HUES48 (cell line): ENCODE results near the gene ATP5F1E.

Experiments used
- H3K27ac ChIP-seq: one replicate; pipeline ENCODE4 v1.7.0; 2013; ENCODE audit warnings: low read depth, low read length, inconsistent platforms
- H3K27me3 ChIP-seq: 2 replicates; pipeline ENCODE4 v1.6.1; 2013; ENCODE audit warnings: mild to moderate bottlenecking, low read length; ENCODE audit not compliant: control insufficient read depth, insufficient read depth
- H3K36me3 ChIP-seq: 2 replicates; pipeline ENCODE4 v1.6.1; 2013; ENCODE audit warnings: low read length; ENCODE audit not compliant: control insufficient read depth, insufficient read depth
- H3K4me1 ChIP-seq: 2 replicates; pipeline ENCODE4 v1.6.1; 2013; ENCODE audit warnings: mild to moderate bottlenecking, low read length; ENCODE audit not compliant: control insufficient read depth, insufficient read depth
- H3K4me3 ChIP-seq: 2 replicates; pipeline ENCODE4 v1.5.1; 2013; ENCODE audit warnings: mild to moderate bottlenecking, low read depth, low read length
- H3K9ac ChIP-seq: 2 replicates; pipeline ENCODE4 v1.6.1; 2013; ENCODE audit warnings: mild to moderate bottlenecking, low read depth, low read length, moderate library complexity
- H3K9me3 ChIP-seq: 2 replicates; pipeline ENCODE4 v1.6.1; 2013; ENCODE audit warnings: low read length; ENCODE audit not compliant: control insufficient read depth, insufficient read depth

The ATP5F1E gene

GRCh38 chr20:59032713-59033059 lies 551 bp upstream of the ATP5F1E start:
- H3K4me1 ChIP-seq, result peaks cover 13% of the 10 kb centered on the region
- H3K9me3 ChIP-seq, result no peaks in the 10 kb centered on the region
- H3K36me3 ChIP-seq, result peaks cover 69% of the 10 kb centered on the region
- peak overlapping the region; percentile 88 for H3K4me3 ChIP-seq
- peak overlapping the region; percentile 78 for H3K27ac ChIP-seq
- peaks cover 42% of the 10 kb centered on the region for H3K27me3 ChIP-seq
- peak overlapping the region; percentile 58; the same call in 1 of the 2 replicates for H3K9ac ChIP-seq

GRCh38 chr20:59031564-59032022 lies 542 bp downstream of the ATP5F1E start:
- Histone ChIP-seq H3K27me3 (peaks cover 53% of the 10 kb centered on the region), H3K36me3 (peaks cover 69% of the 10 kb centered on the region), H3K4me1 (peaks cover 13% of the 10 kb centered on the region), H3K27ac (peak overlapping the region; percentile 65), H3K4me3 (peak overlapping the region; percentile 88), H3K9ac (peak overlapping the region; percentile 92), H3K9me3 (no peaks in the 10 kb centered on the region)

GRCh38 chr20:59030911-59031563 lies 1.1 kb downstream of the ATP5F1E start:
- Histone ChIP-seq H3K36me3 (peaks cover 69% of the 10 kb centered on the region), H3K27me3 (peaks cover 58% of the 10 kb centered on the region), H3K27ac (no peak overlapping the region), H3K4me1 (peaks cover 13% of the 10 kb centered on the region), H3K4me3 (peak overlapping the region; percentile 88), H3K9ac (no peak overlapping the region), H3K9me3 (no peaks in the 10 kb centered on the region)

GRCh38 chr20:59028812-59029211 lies 3.3 kb downstream of the ATP5F1E start:
- Histone ChIP-seq H3K9ac (no peak overlapping the region), H3K9me3 (no peaks in the 10 kb centered on the region), H3K4me3 (no peak overlapping the region), H3K27ac (peak overlapping the region; percentile 15), H3K36me3 (peaks cover 69% of the 10 kb centered on the region), H3K27me3 (peaks cover 61% of the 10 kb centered on the region), H3K4me1 (peaks cover 21% of the 10 kb centered on the region)

GRCh38 chr20:59027741-59028320 lies 4.3 kb downstream of the ATP5F1E start:
- Histone ChIP-seq H3K4me3 (no peak overlapping the region), H3K27ac (no peak overlapping the region), H3K4me1 (peaks cover 18% of the 10 kb centered on the region), H3K9ac (no peak overlapping the region), H3K36me3 (peaks cover 75% of the 10 kb centered on the region), H3K9me3 (no peaks in the 10 kb centered on the region), H3K27me3 (peaks cover 61% of the 10 kb centered on the region)

GRCh38 chr20:59026904-59027740 lies 5.0 kb downstream of the ATP5F1E start:
- H3K27me3 ChIP-seq, result peaks cover 61% of the 10 kb centered on the region
- H3K4me3 ChIP-seq, result no peak overlapping the region
- H3K27ac ChIP-seq, result no peak overlapping the region
- H3K36me3 ChIP-seq, result peaks cover 76% of the 10 kb centered on the region
- peaks cover 18% of the 10 kb centered on the region for H3K4me1 ChIP-seq
- H3K9me3 ChIP-seq, result no peaks in the 10 kb centered on the region
- no peak overlapping the region for H3K9ac ChIP-seq

GRCh38 chr20:59025511-59025910 lies 6.6 kb downstream of the ATP5F1E start:
- H3K9me3 ChIP-seq, result no peaks in the 10 kb centered on the region
- H3K27ac ChIP-seq, result no peak overlapping the region
- H3K4me3 ChIP-seq, result no peak overlapping the region
- no peak overlapping the region for H3K9ac ChIP-seq
- peaks cover 76% of the 10 kb centered on the region for H3K36me3 ChIP-seq
- H3K4me1 ChIP-seq, result peaks cover 17% of the 10 kb centered on the region
- peaks cover 46% of the 10 kb centered on the region for H3K27me3 ChIP-seq

- H3K36me3 ChIP-seq, result peaks cover 73% of the 10 kb centered on the region
- peaks cover 42% of the 10 kb centered on the region for H3K27me3 ChIP-seq
- H3K27ac ChIP-seq, result no peak overlapping the region
Measured at GRCh38 chr20:59025086-59025485, 7.0 kb downstream of the ATP5F1E start.

GRCh38 chr20:59024111-59024530 lies 8.0 kb downstream of the ATP5F1E start:
- Histone ChIP-seq H3K27ac (no peak overlapping the region), H3K4me3 (no peak overlapping the region), H3K36me3 (peaks cover 63% of the 10 kb centered on the region), H3K9me3 (no peaks in the 10 kb centered on the region), H3K9ac (no peak overlapping the region), H3K27me3 (peaks cover 32% of the 10 kb centered on the region), H3K4me1 (peaks cover 14% of the 10 kb centered on the region)

More at GRCh38 chr20:59025086-59025485, 7.0 kb downstream of the ATP5F1E start:
- H3K4me3 ChIP-seq, result no peak overlapping the region
- H3K4me1 ChIP-seq, result peaks cover 17% of the 10 kb centered on the region
- H3K9me3 ChIP-seq, result no peaks in the 10 kb centered on the region
- H3K9ac ChIP-seq, result no peak overlapping the region

- Histone ChIP-seq H3K27me3 (peaks cover 28% of the 10 kb centered on the region), H3K9me3 (no peaks in the 10 kb centered on the region), H3K4me1 (peaks cover 10% of the 10 kb centered on the region), H3K9ac (no peak overlapping the region), H3K36me3 (peaks cover 58% of the 10 kb centered on the region), H3K4me3 (no peak overlapping the region), H3K27ac (no peak overlapping the region)
Measured at GRCh38 chr20:59023616-59024015, 8.5 kb downstream of the ATP5F1E start.

- peaks cover 50% of the 10 kb centered on the region for H3K36me3 ChIP-seq
Measured at GRCh38 chr20:59022754-59023153, 9.4 kb downstream of the ATP5F1E start.

More at GRCh38 chr20:59022754-59023153, 9.4 kb downstream of the ATP5F1E start:
- H3K9me3 ChIP-seq, result no peaks in the 10 kb centered on the region
- H3K9ac ChIP-seq, result no peak overlapping the region
- H3K4me3 ChIP-seq, result no peak overlapping the region
- peaks cover 19% of the 10 kb centered on the region for H3K27me3 ChIP-seq
- H3K27ac ChIP-seq, result no peak overlapping the region
- peaks cover 10% of the 10 kb centered on the region for H3K4me1 ChIP-seq
